SK-N-MC (cell line): ENCODE results near the gene ARG2.

Experiments used
- DNase-seq: peaks from one replicate; pipeline ENCODE4 v3.0.0-alpha.2; 2011; ENCODE audit warnings: low read depth, low spot score
- H3K27ac ChIP-seq: fragments of 200-600 bp; sonication (generic); 2 replicates; pipeline ENCODE4 v1.5.1; 2016; ENCODE audit warnings: mixed run types
- H3K36me3 ChIP-seq: fragments of 200-600 bp; sonication (generic); 2 replicates; pipeline ENCODE4 v1.6.1; 2017; ENCODE audit warnings: antibody characterized with exemption, low read length, mixed read lengths; ENCODE audit not compliant: insufficient read depth
- H3K4me3 ChIP-seq: fragments of 200-600 bp; sonication (generic); 2 replicates; pipeline ENCODE4 v1.5.1; 2016
- H3K9ac ChIP-seq: fragments of 200-600 bp; sonication (generic); 2 replicates; pipeline ENCODE4 v1.8.0; 2017; ENCODE audit warnings: mixed run types, mixed read lengths; ENCODE audit not compliant: insufficient read length
- H3K9me3 ChIP-seq: fragments of 200-600 bp; sonication (generic); 2 replicates; pipeline ENCODE4 v1.6.1; 2017; ENCODE audit warnings: low read depth, mild to moderate bottlenecking, antibody characterized with exemption, low read length, moderate library complexity, mixed read lengths
- EZH2 ChIP-seq: fragments of 200-600 bp; sonication (generic); IDR thresholded peaks from one replicate; pipeline ENCODE4 v1.6.1; 2017; ENCODE audit warnings: antibody characterized with exemption
- FOXP2 ChIP-seq: optimal IDR thresholded peaks from 2 replicates; pipeline ENCODE3; 2011; ENCODE audit warnings: mild to moderate bottlenecking, moderate library complexity; ENCODE audit not compliant: insufficient read depth; ENCODE audit errors: extremely low read length, control extremely low read depth
- POLR2AphosphoS5 ChIP-seq: IDR thresholded peaks from 2 replicates; pipeline ENCODE4 v1.6.1; 2012; ENCODE audit warnings: mild to moderate bottlenecking, low read depth, low read length, borderline replicate concordance

ARG2 gene

DNA sequence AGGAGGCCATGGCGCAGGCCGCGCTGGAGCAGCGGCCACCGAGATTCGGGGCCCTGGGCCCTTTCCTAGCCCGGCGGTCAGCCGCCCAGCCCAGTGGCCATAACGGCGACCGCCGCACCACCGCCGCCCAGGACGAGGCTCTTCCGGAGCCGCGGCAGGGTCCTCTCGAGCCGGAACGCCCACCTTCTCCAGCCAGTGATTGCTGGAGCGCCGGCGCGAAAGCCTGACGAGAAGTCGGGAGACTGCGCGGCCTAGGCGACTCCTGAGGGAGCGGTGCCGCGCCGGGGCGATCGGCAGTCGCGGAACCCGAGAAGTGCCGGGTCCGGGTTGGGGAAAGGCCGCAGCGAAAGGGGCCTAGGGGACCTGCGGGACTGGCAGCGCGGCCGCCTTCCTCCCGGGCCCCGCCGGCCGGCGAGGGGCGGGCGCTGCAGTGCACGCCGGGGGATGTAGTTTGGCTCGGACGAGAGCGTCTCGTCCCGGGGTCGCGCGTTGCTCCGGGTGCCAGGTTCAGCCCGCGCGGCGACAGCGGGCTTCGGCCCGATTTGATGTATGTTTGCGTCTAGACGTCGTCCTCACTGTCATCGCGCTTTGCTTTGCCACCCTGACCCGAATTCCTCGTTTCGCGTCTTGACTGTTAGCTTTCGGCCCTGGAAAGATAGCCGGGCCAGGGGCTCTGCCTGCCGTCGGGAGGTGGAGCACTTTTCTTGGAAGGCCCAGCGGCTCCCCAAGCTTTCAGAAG, 54.9 kb downstream of the ARG2 start, which contains the start of gene VTI1B:
VTI1B (minus strand) TSS at position 153 of the 739 bp plus-strand sequence; CDS start at position 10, 143 bp downstream.
- no peak for DNase-seq
- TF ChIP-seq POLR2AphosphoS5 (peak; percentile 74), EZH2 (no peak), FOXP2 (no peak)
- no peaks in the 10 kb centered on the region for H3K9me3 ChIP-seq
- peak within 1 kb of the TSS; percentile 94 for H3K27ac ChIP-seq
- H3K36me3 ChIP-seq, result peaks cover 19% of the 10 kb centered on the region
- H3K4me3 ChIP-seq, result peak within 1 kb of the TSS; percentile 95
- peak within 1 kb of the TSS; percentile 99 for H3K9ac ChIP-seq

DNA sequence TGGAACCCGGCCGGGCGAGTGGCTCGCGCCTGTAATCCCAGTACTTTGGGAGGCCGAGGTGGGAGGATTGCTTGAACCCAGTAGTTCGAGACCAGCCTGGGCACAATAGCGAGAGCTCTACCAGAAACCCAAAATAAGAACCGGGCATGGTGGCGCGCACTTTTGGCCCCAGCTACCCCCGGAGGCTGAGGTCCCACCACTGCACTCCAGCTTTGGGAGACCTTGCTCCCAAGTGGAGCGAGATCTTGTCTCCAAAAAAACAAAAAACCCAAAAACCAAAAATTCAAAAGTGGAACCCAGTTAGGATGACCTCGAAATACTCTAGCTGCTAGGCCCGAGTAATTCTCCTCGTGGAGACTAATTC, 55.5 kb downstream of the ARG2 start:
- H3K9ac ChIP-seq, result peak overlapping the region; percentile 99
- H3K27ac ChIP-seq, result no peak overlapping the region; the same call in 1 of the 2 replicates
- DNase-seq, result no peak
- peaks cover 24% of the 10 kb centered on the region for H3K36me3 ChIP-seq
- no peaks in the 10 kb centered on the region for H3K9me3 ChIP-seq
- H3K4me3 ChIP-seq, result peak overlapping the region; percentile 95
- TF ChIP-seq POLR2AphosphoS5, result no peak
- no peak for TF ChIP-seq FOXP2
- TF ChIP-seq EZH2, result no peak

DNA sequence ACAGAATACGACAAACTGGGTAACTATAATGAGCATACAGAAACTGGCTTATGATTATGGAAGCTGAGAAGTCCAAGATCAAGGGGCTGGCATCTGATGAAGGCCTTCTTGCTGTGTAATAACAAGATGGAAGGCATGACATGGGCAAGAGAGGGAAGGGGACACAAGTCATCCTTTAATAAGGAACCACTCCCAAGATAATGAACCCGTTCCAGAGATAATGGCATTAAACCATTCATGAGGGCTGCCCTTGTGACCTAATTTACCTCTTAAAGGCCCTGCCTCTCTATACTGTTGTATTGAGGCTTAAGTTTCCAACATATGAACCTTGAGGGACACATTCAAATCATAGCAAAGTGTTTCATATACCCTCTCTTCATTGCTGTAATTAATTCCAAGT, 59.3 kb downstream of the ARG2 start:
- TF ChIP-seq EZH2 (no peak), POLR2AphosphoS5 (no peak), FOXP2 (no peak)
- no peak for DNase-seq
- H3K9ac ChIP-seq, result no peak overlapping the region
- H3K27ac ChIP-seq, result no peak overlapping the region
- H3K4me3 ChIP-seq, result no peak overlapping the region
- H3K9me3 ChIP-seq, result no peaks in the 10 kb centered on the region
- peaks cover 58% of the 10 kb centered on the region for H3K36me3 ChIP-seq

DNA sequence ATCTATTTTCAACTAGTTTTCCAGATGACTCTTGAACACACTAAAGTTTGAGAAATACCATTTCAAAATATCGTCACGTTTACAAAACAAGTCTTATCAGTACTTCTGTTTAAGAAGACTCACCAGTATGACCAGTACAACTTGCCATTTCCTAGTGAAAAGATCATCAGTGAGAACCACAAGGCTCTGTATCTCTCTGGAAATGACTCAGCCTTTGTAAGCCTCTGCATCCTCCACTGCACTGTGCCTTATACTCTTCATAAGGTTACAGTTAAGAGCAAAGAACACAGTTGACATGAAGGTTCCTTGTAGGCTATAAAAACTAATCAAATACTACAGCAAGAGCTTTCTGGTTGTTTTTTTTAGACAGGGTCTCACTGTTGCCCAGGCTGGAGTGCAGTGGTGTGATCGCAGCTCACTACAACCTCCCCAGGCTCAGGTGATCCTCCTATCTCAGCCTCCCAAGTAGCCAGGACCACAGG, 60.4 kb downstream of the ARG2 start:
- peaks cover 69% of the 10 kb centered on the region for H3K36me3 ChIP-seq
- no peaks in the 10 kb centered on the region for H3K9me3 ChIP-seq
- TF ChIP-seq POLR2AphosphoS5 (no peak), EZH2 (no peak), FOXP2 (no peak)
- DNase-seq, result no peak
- no peak overlapping the region for H3K9ac ChIP-seq
- H3K27ac ChIP-seq, result no peak overlapping the region
- H3K4me3 ChIP-seq, result no peak overlapping the region

DNA sequence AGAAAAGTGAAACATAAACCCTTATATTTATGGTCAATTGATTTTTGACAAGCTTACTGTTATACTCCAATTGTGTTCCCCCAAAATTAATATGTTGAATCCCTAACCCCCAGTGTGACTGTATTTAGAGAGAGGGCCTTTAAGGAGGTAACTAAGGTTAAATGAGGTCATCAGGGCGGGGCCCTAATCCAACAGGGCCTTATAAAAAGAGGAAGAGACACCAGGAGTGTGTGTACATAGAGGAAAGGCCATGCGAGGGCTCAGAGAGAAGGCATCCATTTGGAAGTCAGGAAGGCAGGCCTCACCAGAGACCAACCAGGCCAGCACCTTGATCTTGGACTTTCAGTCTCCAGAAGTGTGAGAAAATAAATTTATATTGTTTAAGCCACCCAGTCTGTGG, 61.2 kb downstream of the ARG2 start:
- no peak overlapping the region for H3K27ac ChIP-seq
- DNase-seq, result no peak
- no peak for TF ChIP-seq FOXP2
- TF ChIP-seq EZH2, result no peak
- no peak for TF ChIP-seq POLR2AphosphoS5
- no peaks in the 10 kb centered on the region for H3K9me3 ChIP-seq
- no peak overlapping the region for H3K4me3 ChIP-seq
- H3K36me3 ChIP-seq, result peaks cover 77% of the 10 kb centered on the region
- H3K9ac ChIP-seq, result no peak overlapping the region

DNA sequence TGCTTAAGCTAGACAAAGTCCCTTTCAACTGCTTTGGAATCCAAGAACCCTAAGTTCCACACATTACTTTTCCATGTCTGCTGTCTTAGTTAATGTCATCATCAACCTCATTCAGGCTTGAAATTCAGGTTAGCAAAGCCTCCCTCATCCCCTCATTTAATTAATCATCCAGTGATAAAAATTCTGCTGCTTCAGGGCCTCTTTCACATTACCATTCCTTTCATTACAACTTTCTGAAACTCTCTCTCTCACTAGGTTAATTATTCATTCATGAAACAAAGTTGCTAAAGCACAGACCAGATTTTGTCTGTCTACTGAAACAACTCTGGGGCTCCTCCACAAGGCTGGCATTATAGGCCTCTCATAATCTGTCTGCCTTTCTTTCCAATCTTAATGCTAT, 64.1 kb downstream of the ARG2 start:
- H3K36me3 ChIP-seq, result peaks cover 87% of the 10 kb centered on the region
- H3K4me3 ChIP-seq, result no peak overlapping the region

DNA sequence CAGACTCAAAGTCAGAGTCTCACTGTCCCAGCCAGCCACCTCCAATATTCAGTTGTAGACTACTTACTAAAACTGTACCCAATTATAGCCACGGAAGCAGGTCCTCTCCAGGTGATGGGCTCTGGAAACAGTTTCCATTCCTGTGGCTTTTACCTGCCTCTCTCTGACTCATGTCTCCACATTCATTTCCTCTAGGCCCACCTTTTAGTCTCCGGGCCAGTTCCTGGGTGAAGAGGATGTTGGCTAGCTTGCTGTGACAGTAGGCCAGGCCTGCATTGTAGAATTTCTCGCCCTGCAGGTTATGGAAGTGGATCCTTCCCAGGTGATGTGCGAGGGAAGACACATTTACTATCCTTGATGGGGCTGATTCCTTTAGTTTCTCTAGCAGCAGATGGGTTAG, 70.3 kb downstream of the ARG2 start:
- H3K36me3 ChIP-seq, result peaks cover 78% of the 10 kb centered on the region
- no peaks in the 10 kb centered on the region for H3K9me3 ChIP-seq
- H3K9ac ChIP-seq, result no peak overlapping the region
- TF ChIP-seq EZH2 (no peak), FOXP2 (no peak), POLR2AphosphoS5 (no peak)
- DNase-seq, result no peak
- H3K4me3 ChIP-seq, result no peak overlapping the region
- no peak overlapping the region for H3K27ac ChIP-seq

More for the DNA sequence above, 64.1 kb downstream of the ARG2 start:
- TF ChIP-seq EZH2 (no peak), FOXP2 (no peak), POLR2AphosphoS5 (no peak)
- Histone ChIP-seq H3K9me3 (no peaks in the 10 kb centered on the region), H3K27ac (no peak overlapping the region), H3K9ac (no peak overlapping the region)
- no peak for DNase-seq

DNA sequence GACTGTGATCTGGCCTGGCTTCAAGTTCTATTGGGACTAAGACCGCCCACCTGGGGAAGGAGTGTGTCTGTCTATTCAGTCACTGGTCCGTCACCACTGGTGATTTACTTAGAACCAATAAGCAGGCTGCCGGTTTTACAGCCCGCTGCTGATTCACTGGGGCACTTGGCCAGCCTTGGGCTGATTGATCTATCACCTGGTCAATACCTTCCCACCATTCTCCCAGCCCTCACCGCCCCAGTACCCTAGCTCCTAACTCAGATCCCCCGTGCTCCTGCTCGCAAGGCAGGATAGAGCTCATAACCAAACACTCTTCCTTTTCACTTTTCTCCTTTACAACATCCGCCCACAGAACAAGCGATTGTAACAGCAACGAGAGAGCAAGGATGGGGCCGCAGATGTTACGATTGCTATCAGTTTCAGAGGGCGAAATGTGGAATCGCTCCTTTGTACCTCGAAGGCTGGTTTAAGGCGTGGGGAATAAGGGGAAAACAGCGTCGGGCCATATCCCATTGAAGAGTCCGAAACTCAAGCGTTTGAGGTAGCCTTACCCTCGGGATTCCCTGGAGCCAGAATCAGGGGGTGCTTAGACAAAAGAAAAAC, 75.2 kb downstream of the ARG2 start:
- Histone ChIP-seq H3K9me3 (no peaks in the 10 kb centered on the region), H3K36me3 (peaks cover 32% of the 10 kb centered on the region), H3K4me3 (peak overlapping the region; percentile 94), H3K27ac (peak overlapping the region; percentile 38; the same call in 1 of the 2 replicates), H3K9ac (peak overlapping the region; percentile 79)
- DNase-seq, result no peak
- no peak for TF ChIP-seq EZH2
- peak; percentile 39 for TF ChIP-seq POLR2AphosphoS5

DNA sequence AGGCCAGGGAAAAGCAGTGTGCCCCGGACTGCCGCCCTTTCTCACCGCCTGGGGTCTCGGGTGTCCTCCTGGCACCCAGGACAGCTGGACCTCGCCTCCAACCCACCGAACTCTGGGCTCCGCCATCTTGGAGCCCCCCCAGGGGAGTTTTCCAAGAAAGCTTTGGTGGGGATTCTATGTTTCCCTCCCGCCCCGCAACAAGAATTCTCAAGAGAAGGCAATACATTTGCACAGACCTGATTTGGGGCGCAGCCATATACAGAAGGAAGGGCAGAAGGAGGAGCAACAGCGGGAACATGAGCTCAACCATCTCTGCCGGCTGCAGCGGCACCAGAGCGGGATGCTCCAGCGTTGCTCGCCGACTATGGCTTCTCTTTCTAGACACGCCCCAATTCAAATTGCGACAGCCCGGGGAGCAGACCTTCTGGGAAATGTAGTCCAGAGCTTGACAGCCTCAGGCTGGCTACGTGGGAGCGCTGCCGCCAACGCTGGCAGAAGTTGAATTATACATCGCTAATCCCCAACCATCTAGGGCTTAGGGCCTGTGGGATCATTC, 75.8 kb downstream of the ARG2 start, which contains the start of gene RDH11:
RDH11 (minus strand) TSS at position 371 of the 556 bp plus-strand sequence; CDS start at position 310, 61 bp downstream.
- Histone ChIP-seq H3K36me3 (peaks cover 26% of the 10 kb centered on the region), H3K9me3 (no peaks in the 10 kb centered on the region), H3K9ac (peak within 1 kb of the TSS; percentile 79), H3K27ac (peak within 1 kb of the TSS; percentile 38; the same call in 1 of the 2 replicates), H3K4me3 (peak within 1 kb of the TSS; percentile 94)
- TF ChIP-seq EZH2 (no peak), POLR2AphosphoS5 (peak; percentile 95)
- DNase-seq, result peak; percentile 78
